ENCODE data around the gene DDIT4. TPM values are rescaled to one million over a fixed set of nuclear protein-coding genes. Genes with fewer than 3 reads are reported as not detected.
"Not testable (repeated sequence)": the region's sequence is repeated elsewhere in the genome, so short reads cannot be mapped to it uniquely, and the experiment has no call there.

Gene DDIT4
- total RNA-seq, 1 donor from 2014 or later = 191 TPM

GRCh38 chr10:72295330-72295910 is 21.7 kb downstream of the DDIT4 start:
- no peak for DNase-seq (ENCODE audit: low spot score)

DNA sequence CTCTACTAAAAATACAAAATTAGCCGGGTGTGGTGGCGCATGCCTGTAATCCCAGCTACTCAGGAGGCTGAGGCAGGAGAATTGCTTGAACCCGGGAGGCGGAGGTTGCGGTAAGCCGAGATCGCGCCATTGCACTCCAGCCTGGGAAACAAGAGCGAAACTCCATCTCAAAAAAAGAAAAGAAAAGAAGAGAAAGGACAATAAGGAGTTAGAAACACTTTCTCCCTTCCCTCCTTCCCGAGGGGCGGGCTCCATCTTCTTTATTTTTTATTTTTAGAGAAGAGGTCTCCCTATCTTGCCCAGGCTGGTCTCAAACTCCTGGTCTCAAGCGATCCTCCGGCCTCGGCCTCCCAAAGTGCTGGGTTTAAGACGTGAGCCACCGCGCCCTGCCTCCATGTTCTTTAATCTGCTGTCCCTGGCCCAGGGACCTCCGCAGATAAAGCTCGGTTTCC is 23.1 kb downstream of the DDIT4 start:
- DNase-seq (ENCODE audit: low spot score) = not testable (repeated sequence)

GRCh38 chr10:72297281-72297804 is 23.6 kb downstream of the DDIT4 start:
- peak; percentile 92 for DNase-seq (ENCODE audit: low spot score)

DNA sequence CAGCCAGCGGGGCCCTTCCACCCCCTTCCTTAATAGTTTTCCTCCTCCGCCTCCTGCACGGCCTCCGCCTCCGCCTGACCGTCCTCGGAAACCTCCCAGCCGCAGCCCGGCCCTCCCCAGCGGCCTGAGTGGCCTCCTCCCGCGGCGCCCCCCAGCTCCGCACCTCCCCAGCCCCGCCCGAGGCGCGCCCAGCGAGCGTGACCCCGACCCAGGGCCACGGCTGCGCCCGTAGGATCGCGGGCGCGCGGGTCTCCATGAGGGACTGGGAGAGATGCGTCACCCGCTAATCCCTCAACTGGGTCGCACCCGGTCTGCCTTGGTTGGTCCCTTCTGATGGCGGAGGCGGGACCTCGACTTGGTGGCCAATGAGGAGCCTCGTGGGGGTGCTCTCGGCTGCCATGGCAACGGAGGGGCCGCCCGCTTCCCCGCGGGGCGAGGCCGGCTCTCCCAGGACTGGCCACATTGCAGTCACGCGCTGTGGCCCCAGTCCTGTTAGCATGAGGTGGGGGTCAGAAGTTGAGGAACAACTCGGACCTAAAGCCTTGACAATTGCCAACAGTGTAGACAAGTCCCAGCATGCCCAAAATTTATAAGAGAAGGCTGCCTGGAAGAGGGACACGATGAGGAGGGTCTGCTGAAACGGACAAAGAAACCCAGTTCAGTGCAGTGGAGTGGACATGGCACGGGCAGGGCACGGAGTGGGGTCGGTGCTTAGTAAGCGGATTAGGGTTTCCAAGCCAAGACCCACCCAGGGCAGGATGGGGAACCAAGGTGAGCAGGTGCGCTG is 24.3 kb downstream of the DDIT4 start:
- DNase-seq (ENCODE audit: low spot score) = peak; percentile 98

DNA sequence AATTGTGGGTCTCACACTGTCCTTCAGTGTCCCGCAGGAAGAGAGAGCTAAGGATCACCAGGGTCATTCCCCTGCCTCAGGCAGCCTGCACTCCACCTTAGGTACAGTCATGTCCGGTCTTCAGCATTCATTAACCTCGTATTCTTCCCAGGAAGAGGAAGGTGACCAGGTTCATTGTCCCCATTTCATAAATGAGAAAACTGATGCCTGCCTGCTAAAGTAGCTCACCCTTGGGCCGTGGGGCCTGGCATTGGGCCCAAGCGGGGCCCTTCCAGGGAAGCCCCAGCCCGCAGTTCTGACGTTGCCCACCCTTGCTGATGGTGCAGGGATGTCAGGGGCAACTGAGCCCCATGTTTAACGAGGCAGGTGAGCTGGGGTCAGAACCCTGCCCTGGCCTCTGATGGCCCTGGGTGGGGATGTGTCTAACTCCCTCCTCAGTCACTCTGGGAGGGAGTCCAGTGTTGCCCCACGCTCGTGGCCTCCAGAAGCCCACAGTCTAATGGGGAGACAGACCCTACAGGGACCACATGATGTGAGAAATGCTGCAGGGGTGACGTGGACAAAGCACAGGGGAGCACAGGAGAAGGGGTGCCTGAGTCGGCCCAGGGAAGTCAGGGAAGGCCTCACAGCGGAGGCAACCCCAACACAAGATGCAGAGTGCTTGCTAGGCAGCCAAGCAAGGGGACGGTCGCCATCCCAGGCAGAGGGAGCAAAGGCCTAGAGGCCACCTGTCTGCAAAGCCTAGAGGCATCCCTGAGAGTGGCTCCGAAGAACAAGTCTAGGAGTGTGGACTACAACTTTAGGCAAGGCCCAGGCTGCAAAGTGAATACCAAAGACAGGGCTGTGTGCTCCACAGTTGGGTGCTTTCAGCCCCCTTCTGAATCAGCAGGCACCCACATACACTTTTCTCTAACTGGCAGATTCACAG is 25.1 kb downstream of the DDIT4 start:
- DNase-seq (ENCODE audit: low spot score) = no peak

GRCh38 chr10:72303424-72304128 is 29.9 kb downstream of the DDIT4 start:
- no peak for DNase-seq (ENCODE audit: low spot score)

DNA sequence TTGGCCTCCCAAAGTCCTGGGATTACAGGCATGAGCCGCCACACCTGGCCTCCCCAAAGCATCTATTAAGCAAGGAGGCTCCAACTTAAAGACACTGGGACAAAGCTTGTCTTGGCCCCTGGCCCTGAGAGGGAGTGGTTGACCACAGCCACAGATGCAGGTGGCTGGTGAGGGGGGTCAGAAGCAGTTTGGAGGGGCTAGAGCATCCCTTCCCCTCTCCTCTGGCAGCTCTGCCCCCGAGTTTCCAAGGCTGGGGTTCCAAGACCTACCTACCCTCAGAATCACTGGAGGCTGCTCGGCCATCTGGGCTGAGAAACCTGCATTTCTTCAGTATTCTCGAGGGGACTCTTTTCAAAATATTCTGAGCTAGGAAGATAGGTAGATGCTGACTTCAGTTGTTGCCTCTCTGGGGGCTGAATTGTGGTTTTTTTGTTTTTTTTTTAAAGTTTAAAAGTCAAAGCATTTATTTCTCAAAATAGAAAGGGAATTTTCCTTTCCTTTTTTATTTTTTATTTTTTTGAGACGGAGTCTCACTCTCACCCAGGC is 32.6 kb downstream of the DDIT4 start:
- DNase-seq (ENCODE audit: low spot score) = no peak

DNA sequence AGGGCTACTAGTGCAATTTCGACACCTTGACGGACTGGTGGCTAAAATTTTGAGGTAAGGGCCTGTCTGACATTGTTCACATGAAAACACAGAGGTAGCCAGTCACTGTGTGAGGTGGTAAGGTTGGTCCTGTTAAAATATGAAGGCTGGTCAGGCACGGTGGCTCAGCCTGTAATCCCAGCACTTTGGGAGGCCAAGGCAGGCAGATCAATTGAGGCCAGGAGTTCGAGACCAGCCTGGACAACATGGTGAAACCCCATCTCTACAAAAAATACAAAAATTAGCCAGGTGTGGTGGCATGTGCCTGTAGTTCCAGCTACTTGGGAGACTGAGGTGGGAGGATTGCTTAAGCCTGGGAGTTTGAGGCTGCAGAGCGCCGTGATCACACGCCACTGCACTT is 34.0 kb downstream of the DDIT4 start:
- DNase-seq (ENCODE audit: low spot score) = not testable (repeated sequence)

DNA sequence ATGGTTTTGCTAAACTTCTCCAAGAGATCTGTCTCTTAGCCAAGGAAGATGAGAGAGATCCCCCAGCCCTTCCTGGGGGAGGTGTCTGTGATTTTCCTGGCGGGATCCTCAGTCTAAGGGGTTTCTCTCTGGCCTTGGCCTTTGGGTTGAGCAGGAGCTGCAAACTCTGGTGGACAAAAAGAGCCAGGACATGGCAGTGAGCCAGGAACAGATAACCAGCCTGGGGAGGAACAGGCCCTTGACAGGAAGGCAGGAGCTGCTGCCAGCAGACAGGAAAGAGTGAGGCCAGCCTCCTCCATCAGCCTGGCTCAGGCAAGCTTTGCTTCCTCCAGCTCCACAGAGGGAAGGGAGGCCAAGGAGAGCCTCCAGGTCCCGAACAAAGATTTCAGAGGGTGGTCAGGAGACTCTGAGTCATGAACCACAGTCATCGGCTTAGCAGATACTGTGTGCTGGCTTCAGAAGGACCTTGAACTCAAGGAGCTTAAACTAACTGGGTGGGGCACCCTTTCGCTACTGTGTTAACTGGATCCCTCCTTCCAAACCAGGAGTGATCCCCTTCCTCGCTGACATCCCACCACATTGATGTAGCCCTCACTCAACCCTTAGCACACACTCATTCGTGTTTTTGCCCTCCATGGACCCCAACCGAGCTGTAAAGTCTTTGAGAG is 34.7 kb downstream of the DDIT4 start:
- DNase-seq (ENCODE audit: low spot score) = peak; percentile 79

GRCh38 chr10:72309290-72310240 is 35.8 kb downstream of the DDIT4 start:
- DNase-seq (ENCODE audit: low spot score) = no peak

GRCh38 chr10:72310241-72310633 is 36.5 kb downstream of the DDIT4 start:
- no peak for DNase-seq (ENCODE audit: low spot score)

DNA sequence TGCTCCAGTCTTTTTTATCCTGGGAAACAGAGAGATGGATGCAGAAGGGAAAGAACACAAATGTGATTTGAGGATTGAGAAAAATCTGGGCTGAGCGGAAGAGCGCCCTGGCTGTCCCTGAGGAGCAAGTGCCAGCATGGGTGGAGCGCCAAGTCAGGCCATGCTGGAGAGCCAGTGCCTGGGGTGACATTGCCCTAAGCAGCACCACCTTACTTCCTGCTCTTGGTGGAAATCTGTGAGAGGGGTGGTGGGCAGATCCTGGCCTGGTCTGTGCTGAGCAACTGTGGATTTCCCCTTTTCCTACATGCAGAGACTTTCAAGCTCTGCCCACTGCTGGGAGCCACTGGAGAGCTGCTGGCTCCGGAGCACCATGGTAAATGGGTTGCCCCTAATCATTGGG is 36.9 kb downstream of the DDIT4 start:
- no peak for DNase-seq (ENCODE audit: low spot score)

DNA sequence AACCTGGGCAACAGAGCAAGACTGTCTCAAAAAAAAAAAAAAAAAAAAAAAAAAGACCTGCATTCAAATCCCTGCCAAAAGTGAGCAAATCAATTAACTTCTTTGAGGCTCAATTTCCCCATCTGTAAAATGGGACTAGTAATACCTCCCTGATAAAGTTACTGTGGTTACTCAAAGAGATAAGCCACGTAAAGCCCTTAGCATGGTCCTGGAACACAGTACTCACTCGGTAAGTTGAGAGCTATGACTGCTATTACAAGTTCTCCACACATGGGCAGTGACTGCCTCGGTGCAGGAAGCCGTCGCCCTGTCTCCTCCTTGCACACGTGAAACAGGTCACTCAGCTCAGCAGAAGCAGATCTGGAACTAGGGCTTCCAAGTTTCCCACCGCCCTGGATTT is 37.9 kb downstream of the DDIT4 start:
- no peak for DNase-seq (ENCODE audit: low spot score)

DNA sequence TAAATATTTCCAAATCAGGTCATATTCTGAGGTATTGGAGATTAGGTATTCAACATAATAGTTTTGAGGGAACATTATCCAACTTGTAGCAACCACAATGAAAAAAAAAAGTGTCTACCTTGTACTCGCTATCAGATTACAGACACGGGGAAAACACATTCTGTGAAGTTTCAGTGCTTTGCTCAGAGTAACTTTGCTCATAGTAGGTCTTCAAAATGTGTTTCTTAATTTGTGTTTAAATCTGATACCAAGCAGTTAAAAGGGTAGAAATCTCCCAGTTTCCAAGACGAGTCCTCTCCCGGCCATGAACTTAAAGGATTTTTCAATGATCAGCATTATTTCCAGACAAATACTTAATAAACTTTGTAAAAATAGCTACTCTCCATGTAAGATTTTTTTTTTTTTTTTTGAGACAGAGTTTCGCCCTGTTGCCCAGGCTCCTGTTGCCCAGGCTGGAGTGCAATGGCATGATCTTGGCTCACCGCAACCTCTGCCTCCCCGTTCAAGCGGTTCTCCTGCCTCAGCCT is 39.2 kb downstream of the DDIT4 start:
- no peak for DNase-seq (ENCODE audit: low spot score)

- DNase-seq (ENCODE audit: low spot score) = no peak
Observed at GRCh38 chr10:72314263-72314662, 40.5 kb downstream of the DDIT4 start.

GRCh38 chr10:72315054-72315453 is 41.3 kb downstream of the DDIT4 start:
- no peak for DNase-seq (ENCODE audit: low spot score)

GRCh38 chr10:72315611-72316385 is 42.1 kb downstream of the DDIT4 start:
- peak; percentile 86 for DNase-seq (ENCODE audit: low spot score)

GRCh38 chr10:72316386-72316700 is 42.6 kb downstream of the DDIT4 start:
- DNase-seq (ENCODE audit: low spot score) = no peak

All from mucosa of gallbladder (tissue), 1 donor.